Medulla oblongata (tissue), 1 donor: ENCODE data around the gene SKAP2.

Source experiments
- DNase-seq: peaks from one replicate; pipeline ENCODE4 v3.0.0-alpha.2; 2015; ENCODE audit errors: extremely low spot score

SKAP2 gene

DNA sequence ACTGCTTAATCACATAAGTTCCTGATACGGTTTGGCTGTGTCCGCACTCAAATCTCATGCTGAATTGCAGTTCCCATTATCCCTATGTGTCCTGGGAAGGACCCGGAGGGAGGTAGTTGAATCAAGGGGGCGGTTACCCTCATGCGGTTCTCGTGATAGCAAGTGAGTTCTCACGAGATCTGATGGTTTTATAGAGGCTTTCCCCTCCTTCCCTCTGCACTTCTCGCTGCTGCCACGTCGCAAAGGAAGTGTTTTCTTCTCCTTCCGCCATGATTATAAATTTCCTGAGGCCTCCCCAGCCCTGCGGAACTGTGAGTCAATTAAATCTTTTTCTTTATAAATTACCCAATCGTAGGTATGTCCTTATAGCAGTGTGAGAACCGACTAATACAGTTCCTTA is 226.2 kb downstream of the SKAP2 start:
- no peak for DNase-seq

- no peak for DNase-seq
Measured at GRCh38 chr7:26637610-26638009, 226.8 kb downstream of the SKAP2 start.

DNA sequence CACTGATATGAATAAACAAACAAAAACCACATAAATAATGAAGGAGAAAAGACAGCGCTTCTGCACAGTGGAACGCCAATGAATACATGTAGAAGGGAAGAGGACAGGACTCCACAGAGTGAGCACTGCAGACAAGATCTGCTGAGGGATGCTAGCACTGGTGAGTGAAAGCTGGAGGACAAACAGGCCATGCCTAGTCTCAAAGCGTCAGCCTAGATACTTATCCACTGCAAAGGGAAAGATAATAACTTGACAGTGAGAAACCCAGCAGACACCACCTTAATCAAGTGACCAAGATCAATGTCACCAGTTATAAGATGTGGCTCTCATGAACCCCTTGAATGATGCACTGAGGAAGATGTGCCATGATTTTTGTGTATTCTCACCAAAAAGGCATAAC is 227.6 kb downstream of the SKAP2 start:
- DNase-seq = no peak

DNA sequence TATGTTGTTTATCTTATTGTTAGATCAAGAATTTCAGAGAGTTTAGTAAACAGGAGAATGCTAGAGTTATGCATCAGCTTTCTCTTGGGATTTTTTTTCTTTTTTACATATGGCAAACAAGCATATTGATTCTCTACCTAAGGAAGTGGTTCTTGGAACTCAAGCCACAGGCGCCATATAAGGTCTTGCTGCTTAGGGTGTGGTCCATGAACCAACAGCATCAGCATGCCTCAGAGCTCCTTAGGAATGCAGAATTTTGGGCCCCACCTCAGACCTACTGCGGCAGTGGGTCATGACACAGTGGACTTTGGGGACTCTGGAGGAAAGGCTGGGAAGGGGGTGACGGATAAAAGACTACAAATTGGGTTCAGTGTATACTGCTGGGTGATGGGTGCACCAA is 230.8 kb downstream of the SKAP2 start:
- no peak for DNase-seq

DNA sequence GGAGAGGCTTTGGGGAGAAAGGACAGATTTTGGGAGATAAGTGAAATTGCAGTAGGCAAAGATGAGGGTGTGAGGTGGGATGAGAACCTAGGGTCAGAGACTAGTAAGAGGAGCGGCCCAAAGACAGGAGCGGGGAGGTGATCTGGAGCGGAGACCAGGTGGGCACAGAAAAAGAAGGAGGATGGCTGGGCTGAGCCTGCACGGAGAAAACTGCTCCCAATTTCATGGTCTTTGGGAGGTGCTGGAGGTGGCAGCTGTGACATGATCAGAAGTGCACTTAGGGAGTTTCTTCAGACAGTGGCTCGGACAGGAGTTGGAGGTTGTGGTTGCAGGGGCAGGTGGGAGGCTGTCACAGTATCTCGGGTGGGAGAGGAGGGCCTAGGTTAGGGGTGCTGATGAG is 232.8 kb downstream of the SKAP2 start:
- DNase-seq = no peak

DNA sequence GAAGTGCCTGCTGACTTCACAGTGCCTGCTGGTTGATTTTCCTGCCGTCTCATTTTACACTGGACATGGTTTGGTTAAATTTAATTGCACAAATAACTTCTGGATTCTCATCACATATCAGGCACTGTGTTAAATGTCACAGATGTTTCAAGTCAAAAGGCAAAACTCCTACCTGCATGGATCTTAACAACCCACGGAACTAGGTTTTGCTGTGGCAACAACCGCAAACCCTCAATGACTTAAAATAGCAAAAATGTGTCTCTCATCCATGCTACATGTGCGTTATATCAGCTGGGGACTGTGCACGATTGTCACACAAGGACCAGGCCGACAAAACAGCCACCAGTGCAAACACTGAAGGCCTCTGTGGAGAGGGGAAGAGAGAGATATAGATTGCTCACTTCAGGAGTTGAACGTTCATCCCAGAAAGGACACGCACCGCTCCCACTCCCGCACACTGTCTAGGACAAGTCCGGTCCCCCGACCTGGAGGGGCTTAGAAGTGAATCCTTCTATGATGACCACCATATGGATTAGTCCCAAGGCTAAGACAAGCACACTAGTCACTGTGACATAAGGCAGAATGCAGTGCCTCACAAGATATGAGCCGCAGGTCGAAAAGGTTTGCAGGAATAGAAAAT is 233.3 kb downstream of the SKAP2 start:
- no peak for DNase-seq

DNA sequence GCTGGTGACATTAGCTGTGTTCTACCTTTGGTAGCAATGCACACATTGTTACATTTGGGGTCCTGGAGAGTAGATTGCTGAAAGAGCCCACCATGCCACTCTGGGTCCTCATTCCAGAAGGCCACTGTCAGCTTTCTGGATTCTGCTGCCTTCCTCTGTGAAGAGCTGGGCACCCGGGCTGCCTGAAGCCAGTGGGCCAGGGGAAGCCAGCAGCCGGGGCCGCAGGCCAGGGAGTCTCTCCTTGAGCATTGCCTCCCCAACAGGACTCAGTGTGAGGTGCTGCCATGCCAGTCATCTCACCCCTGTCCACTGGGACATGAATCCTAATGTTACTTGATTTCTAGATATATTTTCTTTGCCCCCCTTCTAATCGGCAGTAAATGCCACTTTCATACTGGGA is 234.0 kb downstream of the SKAP2 start:
- DNase-seq = no peak

DNA sequence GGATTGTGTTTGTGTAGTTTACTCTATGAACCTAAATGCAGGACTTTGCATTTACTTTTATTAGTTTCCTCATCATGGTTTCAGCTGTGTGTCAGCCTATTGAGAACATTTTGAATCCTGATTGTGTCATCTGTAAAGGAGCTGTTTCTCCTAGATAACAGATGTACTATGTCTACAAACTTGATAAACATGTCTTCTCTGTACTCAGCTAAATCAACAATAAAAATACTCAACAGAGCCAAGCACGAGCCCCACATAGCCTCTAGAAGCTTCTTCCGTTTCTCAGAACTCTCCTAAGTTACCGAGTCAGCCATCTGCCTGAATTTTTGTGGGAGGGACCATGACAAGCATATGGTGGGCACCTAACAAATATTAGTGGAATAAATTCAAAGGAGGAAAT is 234.7 kb downstream of the SKAP2 start:
- DNase-seq = no peak

DNA sequence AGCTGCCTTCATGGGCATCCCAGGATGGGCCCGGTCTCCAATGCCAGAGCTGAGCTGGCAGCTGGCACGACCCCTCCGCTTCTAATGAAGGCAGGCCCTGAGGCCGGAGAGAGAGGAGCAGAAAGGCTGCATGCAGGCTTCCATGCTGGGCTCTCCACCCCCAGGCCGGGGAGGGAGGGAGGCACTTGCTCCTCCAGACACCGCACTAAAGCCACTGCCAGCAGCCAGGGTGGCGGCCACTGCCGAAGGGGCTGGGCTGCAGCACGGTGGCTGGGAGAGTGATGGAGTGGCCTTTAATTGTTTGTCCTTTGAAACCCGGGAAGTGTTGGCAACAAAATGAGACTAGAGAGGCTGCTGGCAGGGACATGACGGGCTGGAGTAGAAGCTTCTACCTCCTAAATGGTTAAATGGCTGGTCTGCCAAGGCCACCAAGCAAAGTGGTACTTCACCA is 236.5 kb downstream of the SKAP2 start:
- DNase-seq = no peak

DNA sequence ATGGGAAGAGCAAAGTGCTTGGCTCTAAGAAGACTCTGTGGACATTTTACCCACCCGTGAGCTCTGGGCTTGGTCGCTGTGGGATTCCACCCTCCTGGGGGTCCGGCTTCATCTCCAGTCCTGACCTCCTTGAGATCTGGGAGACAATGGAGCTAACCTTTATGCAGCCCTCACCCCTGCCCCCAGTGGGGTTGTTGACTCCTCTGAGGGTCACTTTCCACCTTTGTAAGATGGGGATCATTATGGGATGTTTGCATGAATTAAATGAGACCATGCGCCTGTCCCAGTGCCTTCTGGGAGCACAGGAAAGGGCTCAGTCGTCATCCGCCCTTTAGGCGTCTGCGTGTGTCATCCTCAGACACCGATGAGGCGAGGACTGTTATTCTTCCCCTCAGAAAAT is 237.2 kb downstream of the SKAP2 start:
- DNase-seq = no peak

GRCh38 chr7:26626687-26627086 is 237.7 kb downstream of the SKAP2 start:
- no peak for DNase-seq

GRCh38 chr7:26626156-26626555 is 238.2 kb downstream of the SKAP2 start:
- no peak for DNase-seq

GRCh38 chr7:26625286-26625685 is 239.1 kb downstream of the SKAP2 start:
- no peak for DNase-seq

DNA sequence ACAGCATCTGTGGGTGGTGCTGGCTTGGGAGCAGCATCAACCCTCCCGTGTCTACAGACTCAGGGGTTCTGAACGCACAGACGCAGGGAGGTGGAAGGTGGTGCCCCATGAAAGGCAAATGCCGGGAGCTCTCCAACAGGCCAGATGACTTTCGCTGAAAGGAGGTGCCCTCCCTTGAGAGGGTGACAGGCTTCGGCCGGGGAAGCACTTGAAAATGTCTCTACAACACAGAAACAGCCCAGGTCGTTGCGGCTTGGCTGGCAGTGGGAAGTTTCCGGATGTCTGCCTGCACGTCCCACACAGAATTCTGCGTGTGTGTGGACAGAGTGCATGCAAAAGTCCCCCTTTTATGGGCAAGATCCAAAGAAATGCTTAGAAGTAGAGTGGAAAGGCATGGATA is 239.6 kb downstream of the SKAP2 start:
- no peak for DNase-seq

GRCh38 chr7:26624431-26624830 is 240.0 kb downstream of the SKAP2 start:
- DNase-seq = no peak

DNA sequence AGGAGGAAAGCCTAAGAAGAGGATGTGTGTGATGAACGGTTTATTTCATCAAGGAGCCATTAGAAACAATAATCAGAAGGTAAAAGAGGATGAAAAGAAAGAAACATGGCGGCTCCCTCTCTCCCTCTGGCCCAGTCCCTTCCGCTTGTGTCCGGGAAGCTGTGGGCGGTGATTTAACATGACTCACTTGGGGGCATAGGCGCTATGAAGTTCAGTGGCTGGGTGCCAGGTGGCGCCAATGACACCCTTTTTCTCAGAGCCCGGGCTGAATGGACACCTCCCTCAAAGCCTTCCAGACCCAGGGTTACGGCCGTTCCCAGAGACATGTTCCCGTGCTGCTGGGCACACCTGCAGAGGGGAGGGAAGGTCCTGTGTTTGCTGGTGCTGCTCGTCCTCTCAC is 244.0 kb downstream of the SKAP2 start:
- DNase-seq = no peak

GRCh38 chr7:26619348-26619984 is 244.9 kb downstream of the SKAP2 start:
- DNase-seq = no peak

- no peak for DNase-seq
Measured at GRCh38 chr7:26618898-26619297, 245.5 kb downstream of the SKAP2 start.

DNA sequence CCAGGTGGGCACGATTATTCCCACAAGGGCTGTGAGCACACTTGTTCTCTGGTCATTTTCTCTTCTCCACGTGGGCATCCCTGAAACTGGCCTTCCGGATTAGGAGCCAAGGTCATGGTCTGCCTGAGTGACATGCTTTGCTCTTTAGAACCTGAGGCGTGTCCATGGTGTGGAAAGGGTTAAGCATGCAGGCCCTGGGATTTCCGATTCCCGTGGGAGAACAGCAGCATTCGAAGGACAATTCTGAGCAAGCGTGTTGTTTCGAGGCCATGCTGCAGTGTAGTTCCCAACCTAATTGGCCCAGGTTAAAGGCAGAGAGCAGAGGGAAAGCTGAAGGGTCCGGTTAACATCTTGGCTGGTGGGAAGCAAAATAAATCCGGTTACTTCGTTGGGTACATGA is 245.9 kb downstream of the SKAP2 start:
- DNase-seq = no peak
